ENCODE measurements around the gene TMCO1. TPM values are rescaled to one million over a fixed set of nuclear protein-coding genes. Genes with fewer than 3 reads are reported as not detected.
"Not testable (repeated sequence)": the region's sequence is repeated elsewhere in the genome, so short reads cannot be mapped to it uniquely, and the experiment has no call there.

Gene TMCO1
- total RNA-seq, 6 donors from 2014 or later, result 10.5 to 82.4 (median 55.8) TPM

DNA sequence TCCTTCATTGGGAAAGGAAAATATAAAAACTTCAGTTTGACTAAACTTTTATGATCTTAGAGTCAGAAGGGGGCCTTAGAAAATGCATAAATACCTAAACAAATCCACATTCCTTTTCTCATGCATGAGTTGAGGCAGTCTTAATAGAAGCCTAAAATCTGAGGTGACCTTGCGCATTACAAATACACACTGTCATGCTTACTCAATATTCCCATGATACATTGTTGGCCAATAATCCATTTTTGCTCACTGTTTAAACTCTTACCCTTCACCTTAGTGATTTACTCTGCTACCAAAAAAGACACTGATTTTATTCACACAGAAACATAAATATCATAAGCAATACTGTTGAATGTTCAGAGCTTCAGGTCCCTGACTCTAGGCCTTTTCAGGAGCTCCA lies 19.1 kb upstream of the TMCO1 start:
- Histone ChIP-seq H3K4me3 (no peak overlapping the region), H3K36me3 (no peaks in the 10 kb centered on the region), H3K27me3 (no peaks in the 10 kb centered on the region), H3K9me3 (no peaks in the 10 kb centered on the region), H3K27ac (no peak overlapping the region), H3K4me1 (no peaks in the 10 kb centered on the region)
- WGBS, 2 donors, result 100% methylated on average over 1 of the region's 1 CpG
- ATAC-seq (ENCODE audit: low FRiP score in 2 of 2) (no peak), DNase-seq (no peak)
- TF ChIP-seq POLR2A (IDR thresholded peaks at IDR 0.05), result no peak
- no peak for TF ChIP-seq EP300 (IDR thresholded peaks at IDR 0.05)
- TF ChIP-seq POLR2AphosphoS5 (IDR thresholded peaks at IDR 0.05), result no peak

GRCh38 chr1:165783519-165783918 lies 14.9 kb upstream of the TMCO1 start:
- H3K4me1 ChIP-seq; H3K9me3 ChIP-seq; H3K27me3 ChIP-seq; H3K4me3 ChIP-seq; H3K27ac ChIP-seq; H3K36me3 ChIP-seq; ATAC-seq (ENCODE audit: low FRiP score in 2 of 2): not testable (repeated sequence)
- WGBS, 2 donors, result 90 to 95% methylated on average over 11 of the region's 11 CpGs
- peak in 1 of 2 donors; percentile 22 for DNase-seq

DNA sequence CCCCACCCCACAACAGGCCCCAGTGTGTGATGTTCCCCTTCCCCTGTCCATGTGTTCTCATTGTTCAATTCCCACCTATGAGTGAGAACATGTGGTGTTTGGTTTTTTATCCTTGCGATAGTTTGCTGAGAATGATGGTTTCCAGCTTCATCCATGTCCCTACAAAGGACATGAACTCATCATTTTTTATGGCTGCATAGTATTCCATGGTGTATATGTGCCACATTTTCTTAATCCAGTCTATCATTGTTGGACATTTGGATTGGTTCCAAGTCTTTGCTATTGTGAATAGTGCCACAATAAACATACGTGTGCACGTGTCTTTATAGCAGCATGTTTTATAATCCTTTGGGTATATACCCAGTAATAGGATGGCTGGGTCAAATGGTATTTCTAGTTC lies 9.5 kb upstream of the TMCO1 start:
- H3K27me3 ChIP-seq; H3K4me3 ChIP-seq; ATAC-seq (ENCODE audit: low FRiP score in 2 of 2); H3K4me1 ChIP-seq; H3K27ac ChIP-seq; DNase-seq; H3K9me3 ChIP-seq; H3K36me3 ChIP-seq: not testable (repeated sequence)
- 100% methylated on average over 2 of the region's 3 CpGs; no CpG with 5 or more reads in 1 of the 2 donors for WGBS, 2 donors

DNA sequence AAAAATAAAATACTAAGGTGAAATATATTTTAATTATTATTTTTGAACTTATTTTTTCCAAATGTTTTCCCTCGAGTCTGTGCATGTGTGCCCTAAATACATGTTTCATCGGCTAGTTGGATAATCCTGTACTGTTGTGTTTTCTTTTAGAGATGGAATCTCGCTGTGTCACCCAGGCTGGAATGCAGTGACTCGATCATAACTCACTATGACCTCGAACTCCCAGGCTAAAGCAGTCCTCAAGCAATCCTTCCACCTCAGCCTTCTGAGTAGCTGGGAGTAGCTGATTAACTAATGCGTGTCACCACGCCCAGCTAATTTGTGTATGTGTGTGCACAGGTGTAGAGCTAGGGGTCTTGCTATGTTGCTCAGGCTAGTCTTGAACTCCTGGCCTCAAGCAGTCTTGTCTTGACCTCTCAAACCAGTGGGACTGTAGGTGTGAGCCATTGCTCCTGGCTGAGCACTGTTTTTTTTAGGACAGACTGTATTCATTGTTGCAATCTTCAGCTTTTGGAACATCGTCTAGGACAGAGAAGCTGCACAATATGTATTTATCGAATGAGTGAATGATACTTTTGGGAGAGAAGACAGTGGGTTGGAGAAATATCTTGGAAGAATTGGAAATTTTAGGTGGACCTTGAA lies 4.8 kb upstream of the TMCO1 start:
- no peaks in the 10 kb centered on the region for H3K27me3 ChIP-seq
- no peak overlapping the region for H3K27ac ChIP-seq
- no peaks in the 10 kb centered on the region for H3K9me3 ChIP-seq
- WGBS, 2 donors, result 86 to 92% methylated on average over 9 of the region's 9 CpGs
- H3K4me1 ChIP-seq, result peaks cover 8 to 11% (median 9%) of the 10 kb centered on the region in 4 donors
- H3K36me3 ChIP-seq, result no peaks in the 10 kb centered on the region
- no peak for TF ChIP-seq POLR2AphosphoS5 (IDR thresholded peaks at IDR 0.05)
- no peak for TF ChIP-seq POLR2A (IDR thresholded peaks at IDR 0.05)
- TF ChIP-seq EP300 (IDR thresholded peaks at IDR 0.05), result no peak
- no peak for TF ChIP-seq CTCF (IDR thresholded peaks at IDR 0.05)
- H3K4me3 ChIP-seq, result no peak overlapping the region
- no peak for DNase-seq
- no peak for ATAC-seq (ENCODE audit: low FRiP score in 2 of 2)

DNA sequence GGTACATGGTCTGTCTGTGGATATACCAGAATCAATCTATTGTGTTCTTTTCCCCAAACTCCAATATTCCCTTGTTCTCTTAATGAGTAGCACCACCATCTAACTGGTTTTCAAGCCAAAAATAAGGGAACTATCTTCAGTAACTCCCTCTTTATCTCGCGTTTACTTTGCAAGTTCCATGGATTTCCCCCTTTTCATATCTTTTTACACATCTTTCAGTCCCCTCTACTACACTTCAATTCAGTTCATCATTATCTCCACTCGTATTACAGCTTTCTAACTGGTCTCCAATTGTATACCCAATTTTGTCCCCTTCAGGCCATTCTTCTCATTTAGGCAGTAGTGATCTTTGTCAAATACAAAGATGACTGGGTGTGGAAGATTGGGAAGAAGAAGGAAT lies 4.1 kb upstream of the TMCO1 start:
- no peak for ATAC-seq (ENCODE audit: low FRiP score in 2 of 2)
- Histone ChIP-seq H3K4me1 (peaks cover 13 to 16% (median 14%) of the 10 kb centered on the region in 4 donors), H3K36me3 (no peaks in the 10 kb centered on the region), H3K27me3 (no peaks in the 10 kb centered on the region), H3K27ac (no peak overlapping the region), H3K9me3 (no peaks in the 10 kb centered on the region), H3K4me3 (no peak overlapping the region)
- DNase-seq, result no peak
- 89 to 94% methylated on average over 3 of the region's 3 CpGs for WGBS, 2 donors
- no peak for TF ChIP-seq EP300 (IDR thresholded peaks at IDR 0.05)
- no peak for TF ChIP-seq POLR2A (IDR thresholded peaks at IDR 0.05)
- TF ChIP-seq CTCF (IDR thresholded peaks at IDR 0.05), result no peak
- TF ChIP-seq POLR2AphosphoS5 (IDR thresholded peaks at IDR 0.05), result no peak

GRCh38 chr1:165764277-165764676 lies 4.4 kb downstream of the TMCO1 start:
- ATAC-seq (ENCODE audit: low FRiP score in 2 of 2) (no peak), DNase-seq (no peak)
- 94 to 100% methylated on average over 1 of the region's 1 CpG for WGBS, 2 donors
- H3K27me3 ChIP-seq, result no peaks in the 10 kb centered on the region
- no peaks in the 10 kb centered on the region for H3K9me3 ChIP-seq
- H3K27ac ChIP-seq, result no peak overlapping the region
- peaks cover 5 to 52% (median 16%) of the 10 kb centered on the region in 4 donors for H3K36me3 ChIP-seq
- no peak for TF ChIP-seq EP300 (IDR thresholded peaks at IDR 0.05)
- TF ChIP-seq POLR2A (IDR thresholded peaks at IDR 0.05), result no peak
- no peak for TF ChIP-seq CTCF (IDR thresholded peaks at IDR 0.05)
- no peak for TF ChIP-seq POLR2AphosphoS5 (IDR thresholded peaks at IDR 0.05)
- H3K4me1 ChIP-seq, result peaks cover 11 to 34% (median 19%) of the 10 kb centered on the region in 4 donors
- H3K4me3 ChIP-seq, result no peak overlapping the region

Measured in upper lobe of left lung (tissue), 6 donors.